ENCODE results near the gene COL6A1.
"Not testable (repeated sequence)": the region's sequence is repeated elsewhere in the genome, so short reads cannot be mapped to it uniquely, and the experiment has no call there.

The COL6A1 gene

GRCh38 chr21:45969921-45970673 lies 11.5 kb upstream of the COL6A1 start:
- DNase-seq = no peak

- DNase-seq = no peak
These were observed 10.6 kb upstream of the COL6A1 start for GRCh38 chr21:45970674-45971615.

- DNase-seq = no peak
These were observed 9.8 kb upstream of the COL6A1 start for GRCh38 chr21:45971616-45972352.

DNA sequence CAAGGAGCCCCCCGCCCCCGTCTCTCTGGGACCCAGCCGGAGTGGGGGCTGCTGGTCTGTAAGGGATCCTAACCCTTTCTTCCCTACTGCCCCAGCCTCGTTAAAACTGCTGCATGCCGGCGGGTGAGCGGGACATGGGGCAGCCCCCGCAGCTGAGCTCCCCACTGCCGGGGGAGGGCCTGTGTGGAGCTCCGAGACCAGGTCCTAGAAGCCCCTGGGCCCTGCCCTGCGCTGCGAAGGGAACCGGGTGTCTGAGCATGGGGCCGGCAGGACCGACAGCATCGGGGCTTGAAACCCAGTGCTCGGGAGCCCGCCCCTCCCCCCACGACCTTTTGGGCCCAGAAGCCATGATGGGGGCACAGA lies 9.2 kb upstream of the COL6A1 start:
- DNase-seq = no peak

- DNase-seq = peak in 1 of 2 experiments; percentile 18
These were observed 8.7 kb upstream of the COL6A1 start for GRCh38 chr21:45972716-45973474.

- DNase-seq = peak in 1 of 2 experiments; percentile 16
These were observed 8.0 kb upstream of the COL6A1 start for GRCh38 chr21:45973475-45974072.

DNA sequence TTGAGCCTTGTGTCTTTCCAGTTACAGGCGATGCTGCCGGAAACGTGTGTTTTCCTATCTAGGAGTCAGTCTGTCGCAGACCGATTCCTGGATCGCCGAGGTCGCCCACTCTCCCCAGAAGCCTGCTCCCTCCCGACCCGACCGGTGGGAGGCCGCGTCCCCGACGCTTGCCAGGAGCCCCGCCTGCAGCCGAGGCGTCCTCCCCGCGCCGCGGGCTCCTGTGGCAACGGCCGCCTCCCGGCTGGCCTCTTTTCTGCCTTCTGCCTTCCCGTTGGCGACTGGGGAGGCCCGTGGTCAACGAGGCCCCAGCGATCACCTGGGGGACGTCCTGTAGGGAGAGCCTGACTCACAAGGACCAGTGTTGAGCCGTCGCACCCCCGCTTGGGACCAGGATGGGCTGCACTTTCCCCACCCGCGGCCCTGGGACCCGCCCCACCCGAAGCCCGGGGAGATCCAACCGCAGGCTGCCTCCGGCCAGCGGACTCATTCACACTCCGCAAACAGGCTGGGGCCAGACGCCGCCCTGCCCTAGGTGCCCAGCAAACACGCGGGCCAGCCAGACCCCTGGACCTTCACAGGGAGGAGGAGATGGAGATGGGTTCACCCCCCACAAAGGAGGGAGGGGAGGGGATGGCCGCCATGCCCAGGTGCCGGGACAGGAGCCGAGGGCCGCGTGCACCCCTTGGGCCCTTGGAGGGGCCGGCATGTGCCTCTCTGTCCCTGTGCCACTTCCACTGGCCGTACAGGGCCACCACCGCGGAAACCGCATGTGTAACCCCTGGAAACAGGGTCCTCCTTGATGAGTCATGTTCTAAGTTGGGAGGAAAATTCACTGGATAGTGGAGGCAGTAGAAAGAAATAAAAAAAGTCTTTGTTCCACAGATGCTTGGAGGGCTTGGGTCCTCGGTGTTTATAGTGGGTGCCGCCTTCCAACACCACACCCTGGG lies 7.2 kb upstream of the COL6A1 start:
- no peak for DNase-seq

DNA sequence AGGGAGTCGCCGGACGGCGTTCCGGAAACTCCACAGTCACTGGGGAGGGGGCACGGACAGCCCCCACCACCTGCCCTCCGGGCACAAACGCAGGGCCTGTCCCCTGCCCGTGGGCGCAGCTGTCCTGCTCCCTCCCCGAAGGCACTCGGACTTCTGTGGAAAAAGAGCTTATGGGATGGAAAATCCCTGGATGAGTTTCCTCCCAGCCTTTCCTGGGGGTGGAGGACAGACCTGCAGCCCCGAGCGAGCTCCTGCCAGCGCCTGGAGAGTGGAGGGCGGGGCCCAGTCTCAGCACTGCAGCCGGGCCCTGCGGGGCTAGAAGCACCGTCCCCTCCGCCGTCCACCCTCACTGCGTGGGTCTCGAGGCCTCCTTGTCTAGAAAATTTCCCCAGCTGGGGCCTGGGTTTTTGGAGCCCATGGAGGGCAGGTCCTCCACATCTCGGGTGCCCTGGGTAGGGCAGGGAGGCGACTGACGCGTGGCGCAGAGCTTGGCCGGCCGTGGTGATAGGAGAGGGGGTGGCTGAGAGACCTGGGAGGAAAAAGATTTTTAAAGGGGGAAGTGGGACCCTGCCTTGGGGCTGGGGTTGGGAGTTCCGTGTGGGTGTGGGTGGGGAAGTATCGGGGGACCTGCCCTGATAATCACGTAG lies 6.4 kb upstream of the COL6A1 start:
- no peak for DNase-seq

- not testable (repeated sequence) for DNase-seq
These were observed 5.7 kb upstream of the COL6A1 start for GRCh38 chr21:45975667-45976409.

DNA sequence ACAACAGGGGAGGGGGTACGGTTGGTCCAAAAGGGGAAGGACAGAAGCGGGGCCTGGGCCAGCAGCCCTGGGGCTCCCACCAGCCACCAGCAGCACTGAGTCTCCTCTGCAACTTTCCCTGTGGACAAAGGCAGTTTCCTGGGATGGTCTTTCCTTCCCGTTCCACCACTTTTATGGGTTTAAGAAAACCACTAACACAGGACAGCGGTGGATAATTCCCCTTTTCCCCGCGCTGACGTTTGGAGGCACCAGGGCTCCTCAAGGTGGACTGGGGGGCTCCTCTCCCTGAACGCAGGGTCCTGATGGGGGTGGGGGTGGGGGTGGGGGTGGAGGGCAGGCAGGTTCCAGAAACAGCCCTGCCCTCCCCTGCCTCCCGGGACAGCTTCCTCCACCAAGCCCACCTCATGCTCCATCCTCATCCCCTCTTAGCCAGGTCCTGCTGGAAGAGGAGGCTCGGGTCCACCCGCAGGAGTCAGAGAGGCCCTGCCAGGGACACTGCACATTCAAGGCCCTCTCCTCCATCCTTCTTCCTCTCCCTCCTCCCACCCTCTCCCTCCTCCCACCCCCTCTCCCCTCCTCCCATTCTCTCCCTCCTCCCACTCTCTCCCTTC lies 4.8 kb upstream of the COL6A1 start:
- no peak for DNase-seq

- DNase-seq = no peak
These were observed 4.2 kb upstream of the COL6A1 start for GRCh38 chr21:45977396-45977795.

DNA sequence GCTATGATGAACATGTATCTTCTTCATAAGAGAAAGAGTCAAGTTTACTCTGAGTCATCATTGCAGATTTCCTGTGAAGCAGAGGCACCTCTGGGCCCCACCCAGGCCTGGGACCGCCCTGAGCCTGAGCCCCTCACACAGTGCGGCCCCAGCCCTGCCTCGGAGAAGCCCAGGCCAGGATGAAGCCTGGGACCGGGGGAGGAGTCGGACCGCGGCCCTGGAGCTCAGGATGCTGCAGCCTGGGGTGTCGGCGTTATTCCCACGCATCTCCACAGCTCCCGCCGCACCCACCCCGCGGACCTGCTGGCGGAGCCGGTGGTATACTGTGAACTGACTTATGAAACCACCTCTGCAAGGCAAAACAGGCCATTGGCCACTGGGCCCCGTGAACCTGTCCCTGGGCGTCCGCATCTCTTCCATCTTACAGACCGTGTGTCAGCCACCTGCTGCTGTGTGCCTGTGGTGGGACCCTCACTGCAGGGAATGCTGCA lies 2.4 kb upstream of the COL6A1 start:
- DNase-seq = no peak

DNA sequence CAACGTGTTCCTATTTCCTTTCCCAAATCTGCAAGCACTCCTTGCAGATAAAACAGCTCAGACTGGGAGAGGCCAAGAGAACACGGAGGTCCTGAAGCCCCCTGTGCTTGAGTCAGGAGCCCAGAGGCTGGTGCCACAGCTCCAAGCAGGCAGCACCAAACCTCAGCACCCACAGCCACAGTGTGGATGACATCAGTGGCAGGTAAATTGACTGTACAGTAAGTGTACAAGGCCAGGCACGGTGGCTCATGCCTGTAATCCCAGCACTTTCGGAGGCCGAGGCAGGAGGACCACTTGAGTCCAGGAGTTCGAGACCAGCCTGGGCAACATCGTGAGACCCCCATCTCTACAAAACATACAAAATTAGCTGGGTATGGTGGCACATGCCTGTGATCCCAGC lies 1.9 kb upstream of the COL6A1 start:
- DNase-seq = no peak

DNA sequence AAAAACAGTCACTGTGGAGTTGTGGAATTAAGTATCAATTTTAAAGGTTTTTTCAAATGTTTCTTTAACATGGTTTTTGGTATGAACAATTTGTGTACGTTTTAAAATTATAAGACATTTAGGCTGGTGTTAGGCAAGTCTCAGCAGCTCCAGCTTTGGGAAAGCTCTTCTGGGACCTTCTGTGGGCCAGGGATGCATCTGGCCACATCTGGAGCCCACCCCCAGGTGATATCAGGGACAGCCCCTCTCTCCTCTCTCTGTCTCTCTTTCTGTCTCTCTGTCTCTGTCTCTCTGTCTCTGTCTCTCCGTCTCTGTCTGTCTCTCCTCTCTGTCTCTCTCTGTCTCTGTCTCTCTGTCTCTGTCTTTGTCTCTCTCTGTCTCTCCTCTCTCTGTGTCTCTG lies 1.3 kb upstream of the COL6A1 start:
- DNase-seq = no peak

- no peak for DNase-seq
These were observed 873 bp upstream of the COL6A1 start for GRCh38 chr21:45980697-45981096.

- DNase-seq = no peak
These were observed 655 bp downstream of the COL6A1 start for GRCh38 chr21:45982092-45982757.

DNA sequence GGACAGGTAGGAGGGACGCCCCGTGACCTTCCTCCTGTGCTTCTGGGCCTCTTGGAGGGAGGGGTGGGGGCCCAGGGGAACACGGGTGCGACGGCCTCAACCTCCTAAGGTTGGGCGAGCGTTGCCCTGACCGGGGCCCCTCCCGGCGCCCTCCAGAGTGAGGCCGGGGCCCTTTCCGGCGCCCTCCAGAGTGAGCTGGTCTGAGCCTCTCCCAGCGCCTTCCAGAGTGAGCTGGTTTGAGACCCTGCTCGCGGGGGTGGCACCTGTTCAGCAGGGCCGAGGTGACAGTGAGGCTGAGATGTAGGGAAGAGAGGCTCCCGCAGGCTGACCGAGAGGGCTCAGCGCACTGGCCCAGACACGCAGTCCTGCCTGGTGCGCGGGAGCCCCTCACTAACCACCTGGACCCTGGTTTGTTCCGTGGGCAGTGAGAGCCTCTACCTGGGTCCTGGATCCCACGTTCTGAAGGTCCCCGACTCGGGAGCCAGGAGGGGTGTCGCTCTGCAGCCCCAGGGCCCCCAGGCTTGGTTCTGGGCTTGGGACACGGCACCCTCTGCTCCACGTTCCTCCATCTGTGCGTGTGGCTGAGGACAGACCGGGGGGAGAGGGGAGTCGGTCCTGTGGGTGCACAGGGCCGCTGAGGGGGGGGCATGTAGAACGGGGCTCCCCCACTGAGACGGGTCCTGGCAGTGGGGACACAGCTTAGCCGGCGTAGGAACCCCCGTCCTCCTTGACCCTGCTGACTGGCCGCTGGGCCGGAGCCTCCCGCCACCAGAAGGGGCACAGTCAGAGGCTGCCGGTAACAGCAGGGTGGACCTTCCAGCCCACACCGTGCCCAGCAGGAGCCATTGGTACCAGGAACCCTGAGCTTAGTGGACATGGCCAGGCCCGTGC lies 1.4 kb downstream of the COL6A1 start:
- DNase-seq = no peak

GRCh38 chr21:45983649-45983965 lies 2.0 kb downstream of the COL6A1 start:
- no peak for DNase-seq
